NCI-H2081 treated with DMSO at 0.1 percent for 48 hours (cell line): ENCODE data around the gene SLC10A2.
"Not testable (repeated sequence)": the region's sequence is repeated elsewhere in the genome, so short reads cannot be mapped to it uniquely, and the experiment has no call there.

Experiments
- DNase-seq: peaks from one replicate; lab custom pipeline; 2025; lab: John Stamatoyannopoulos, UW

The SLC10A2 gene

GRCh38 chr13:103066079-103066780 lies at the start of gene SLC10A2:
TSS of gene SLC10A2 (minus strand) at chr13:103066417. CDS start at chr13:103066249, 168 bp downstream.
- DNase-seq, result no peak

- DNase-seq, result no peak
These were observed 41.4 kb upstream of the SLC10A2 start for GRCh38 chr13:103107580-103107979.

GRCh38 chr13:103104340-103104739 lies 38.1 kb upstream of the SLC10A2 start:
- no peak for DNase-seq

- not testable (repeated sequence) for DNase-seq
These were observed 37.2 kb upstream of the SLC10A2 start for GRCh38 chr13:103103456-103103855.

- no peak for DNase-seq
These were observed 36.3 kb upstream of the SLC10A2 start for GRCh38 chr13:103102482-103102881.

GRCh38 chr13:103101901-103102300 lies 35.7 kb upstream of the SLC10A2 start:
- no peak for DNase-seq

- DNase-seq, result no peak
These were observed 35.3 kb upstream of the SLC10A2 start for GRCh38 chr13:103101500-103101899.

GRCh38 chr13:103100830-103101229 lies 34.6 kb upstream of the SLC10A2 start:
- no peak for DNase-seq

GRCh38 chr13:103099722-103100293 lies 33.6 kb upstream of the SLC10A2 start:
- no peak for DNase-seq

- no peak for DNase-seq
These were observed 32.3 kb upstream of the SLC10A2 start for GRCh38 chr13:103098535-103098934.

GRCh38 chr13:103097366-103097928 lies 31.2 kb upstream of the SLC10A2 start:
- no peak for DNase-seq

- not testable (repeated sequence) for DNase-seq
These were observed 27.4 kb upstream of the SLC10A2 start for GRCh38 chr13:103093649-103094048.

- DNase-seq, result no peak
These were observed 21.1 kb upstream of the SLC10A2 start for GRCh38 chr13:103087275-103087674.

- no peak for DNase-seq
These were observed 15.2 kb upstream of the SLC10A2 start for GRCh38 chr13:103081435-103081834.

GRCh38 chr13:103078158-103078557 lies 11.9 kb upstream of the SLC10A2 start:
- no peak for DNase-seq

- no peak for DNase-seq
These were observed 2.6 kb upstream of the SLC10A2 start for GRCh38 chr13:103068836-103069235.

GRCh38 chr13:103067751-103068555 lies 1.7 kb upstream of the SLC10A2 start:
- DNase-seq, result no peak

- DNase-seq, result no peak
These were observed 646 bp upstream of the SLC10A2 start for GRCh38 chr13:103066781-103067345.

GRCh38 chr13:103063376-103063775 lies 2.8 kb downstream of the SLC10A2 start:
- DNase-seq, result no peak

- no peak for DNase-seq
These were observed 4.1 kb downstream of the SLC10A2 start for GRCh38 chr13:103062079-103062478.

- DNase-seq, result no peak
These were observed 10.2 kb downstream of the SLC10A2 start for GRCh38 chr13:103056008-103056407.

GRCh38 chr13:103055166-103055565 lies 11.1 kb downstream of the SLC10A2 start:
- DNase-seq, result no peak
